Measurements from ENCODE around the gene GAL3ST1. TPM values are rescaled to one million over a fixed set of nuclear protein-coding genes. Genes with fewer than 3 reads are reported as not detected.
"Not testable (repeated sequence)": the region's sequence is repeated elsewhere in the genome, so short reads cannot be mapped to it uniquely, and the experiment has no call there.

GAL3ST1 gene
- total RNA-seq, 1 donor from 2014 or later, result 23.7 TPM

GRCh38 chr22:30562366-30562765 lies 12.1 kb downstream of the GAL3ST1 start:
- H3K9me3 Mint-ChIP-seq (ENCODE audit: low read depth), result no peaks in the 10 kb centered on the region
- TF ChIP-seq, protein P1, sequence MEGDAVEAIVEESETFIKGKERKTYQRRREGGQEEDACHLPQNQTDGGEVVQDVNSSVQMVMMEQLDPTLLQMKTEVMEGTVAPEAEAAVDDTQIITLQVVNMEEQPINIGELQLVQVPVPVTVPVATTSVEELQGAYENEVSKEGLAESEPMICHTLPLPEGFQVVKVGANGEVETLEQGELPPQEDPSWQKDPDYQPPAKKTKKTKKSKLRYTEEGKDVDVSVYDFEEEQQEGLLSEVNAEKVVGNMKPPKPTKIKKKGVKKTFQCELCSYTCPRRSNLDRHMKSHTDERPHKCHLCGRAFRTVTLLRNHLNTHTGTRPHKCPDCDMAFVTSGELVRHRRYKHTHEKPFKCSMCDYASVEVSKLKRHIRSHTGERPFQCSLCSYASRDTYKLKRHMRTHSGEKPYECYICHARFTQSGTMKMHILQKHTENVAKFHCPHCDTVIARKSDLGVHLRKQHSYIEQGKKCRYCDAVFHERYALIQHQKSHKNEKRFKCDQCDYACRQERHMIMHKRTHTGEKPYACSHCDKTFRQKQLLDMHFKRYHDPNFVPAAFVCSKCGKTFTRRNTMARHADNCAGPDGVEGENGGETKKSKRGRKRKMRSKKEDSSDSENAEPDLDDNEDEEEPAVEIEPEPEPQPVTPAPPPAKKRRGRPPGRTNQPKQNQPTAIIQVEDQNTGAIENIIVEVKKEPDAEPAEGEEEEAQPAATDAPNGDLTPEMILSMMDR (IDR thresholded peaks at IDR 0.05; ENCODE audit: unreplicated experiment), result no peak
- H3K4me3 Mint-ChIP-seq (ENCODE audit: low read depth), result no peak overlapping the region
- DNase-seq (ENCODE audit: low spot score, unreplicated experiment), result no peak
- peaks cover 1% of the 10 kb centered on the region for H3K36me3 Mint-ChIP-seq (ENCODE audit: insufficient read depth)
- peaks cover 13% of the 10 kb centered on the region for H3K4me1 Mint-ChIP-seq (ENCODE audit: low read depth)
- no peaks in the 10 kb centered on the region for H3K27me3 Mint-ChIP-seq
- H3K27ac Mint-ChIP-seq, result peak overlapping the region; percentile 59

DNA sequence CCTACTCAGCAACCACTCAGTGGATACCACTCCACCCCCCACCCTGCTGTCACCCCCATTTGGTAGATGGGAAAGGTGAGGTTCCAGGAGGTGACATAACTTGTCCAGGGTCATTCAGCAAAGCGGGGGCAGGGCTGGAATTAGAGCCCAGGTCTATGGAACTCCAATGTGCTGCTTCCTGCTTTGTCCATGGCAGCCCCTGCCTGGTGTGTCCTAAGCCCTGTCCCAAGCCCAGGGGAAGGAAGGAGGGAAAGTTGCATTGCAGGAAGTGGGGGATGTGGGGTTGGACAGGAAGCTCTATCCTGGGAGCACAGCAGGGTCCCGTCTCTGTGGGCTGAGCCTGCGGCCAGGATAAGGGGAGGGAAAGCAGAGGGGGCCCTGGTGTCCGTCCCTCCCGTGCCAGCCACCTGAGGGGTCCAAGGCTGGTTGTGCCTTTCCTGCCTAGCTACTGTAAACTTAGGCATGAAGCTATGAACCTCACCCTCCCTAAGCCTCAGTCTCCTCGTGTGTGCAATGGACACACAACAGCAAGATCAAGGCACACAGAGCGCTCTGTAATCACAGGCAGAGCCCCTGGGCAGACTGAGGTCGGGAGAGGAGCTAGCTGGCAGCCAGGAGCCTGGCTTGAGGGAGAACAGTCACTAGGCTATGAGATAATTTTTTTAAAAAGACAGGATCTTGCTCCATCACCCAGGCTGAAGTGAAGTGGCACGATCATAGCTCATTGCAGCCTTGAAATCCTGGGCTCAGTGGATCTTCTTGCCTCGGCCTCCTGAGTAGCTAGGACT lies 12.9 kb downstream of the GAL3ST1 start:
- H3K36me3 Mint-ChIP-seq (ENCODE audit: insufficient read depth), result peaks cover 1% of the 10 kb centered on the region
- H3K4me3 Mint-ChIP-seq (ENCODE audit: low read depth), result no peak overlapping the region
- H3K9me3 Mint-ChIP-seq (ENCODE audit: low read depth), result no peaks in the 10 kb centered on the region
- peaks cover 13% of the 10 kb centered on the region for H3K4me1 Mint-ChIP-seq (ENCODE audit: low read depth)
- H3K27me3 Mint-ChIP-seq, result no peaks in the 10 kb centered on the region
- no peak overlapping the region for H3K27ac Mint-ChIP-seq
- TF ChIP-seq, protein P1 (IDR thresholded peaks at IDR 0.05; ENCODE audit: unreplicated experiment), result no peak
- no peak for DNase-seq (ENCODE audit: low spot score, unreplicated experiment)

DNA sequence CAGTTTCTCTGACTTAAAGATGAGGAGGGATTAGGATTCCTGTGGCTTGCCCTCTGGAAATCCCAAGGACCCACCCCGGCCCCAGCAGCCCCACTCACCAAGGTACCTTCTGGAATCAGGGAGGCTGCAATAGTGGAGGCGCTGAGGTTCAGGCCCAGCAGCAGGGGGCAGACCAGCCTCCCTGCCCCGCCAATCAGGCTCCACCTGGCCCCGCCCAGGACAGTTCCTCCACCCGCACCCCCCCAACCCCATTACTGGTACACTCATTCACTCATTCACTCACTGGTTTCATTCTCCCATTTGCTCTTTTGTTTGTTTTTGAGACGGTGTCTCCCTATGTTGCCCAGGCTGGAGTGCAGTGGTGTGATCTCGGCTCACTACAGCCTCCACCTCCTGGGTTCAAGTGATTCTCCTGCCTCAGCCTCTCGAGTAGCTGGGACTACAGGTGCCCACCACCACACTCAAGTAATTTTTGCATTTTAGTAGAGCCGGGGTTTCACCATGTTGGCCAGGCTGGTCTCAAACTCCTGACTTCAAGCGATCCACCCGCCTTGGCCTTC lies 13.7 kb downstream of the GAL3ST1 start:
- H3K36me3 Mint-ChIP-seq (ENCODE audit: insufficient read depth); H3K4me3 Mint-ChIP-seq (ENCODE audit: low read depth); DNase-seq (ENCODE audit: low spot score, unreplicated experiment); H3K9me3 Mint-ChIP-seq (ENCODE audit: low read depth); H3K27me3 Mint-ChIP-seq; H3K27ac Mint-ChIP-seq: not testable (repeated sequence)
- peaks cover 11% of the 10 kb centered on the region for H3K4me1 Mint-ChIP-seq (ENCODE audit: low read depth)
- TF ChIP-seq, protein P1 (IDR thresholded peaks at IDR 0.05; ENCODE audit: unreplicated experiment), result peak; percentile 26

- DNase-seq (ENCODE audit: low spot score, unreplicated experiment), result no peak
- no peak overlapping the region for H3K4me3 Mint-ChIP-seq (ENCODE audit: low read depth)
- no peak overlapping the region for H3K27ac Mint-ChIP-seq
- H3K36me3 Mint-ChIP-seq (ENCODE audit: insufficient read depth), result peaks cover 10% of the 10 kb centered on the region
- peaks cover 11% of the 10 kb centered on the region for H3K4me1 Mint-ChIP-seq (ENCODE audit: low read depth)
- H3K27me3 Mint-ChIP-seq, result no peaks in the 10 kb centered on the region
- TF ChIP-seq, protein P1 (IDR thresholded peaks at IDR 0.05; ENCODE audit: unreplicated experiment), result no peak
- no peaks in the 10 kb centered on the region for H3K9me3 Mint-ChIP-seq (ENCODE audit: low read depth)
Measured at GRCh38 chr22:30559889-30560288, 14.6 kb downstream of the GAL3ST1 start.

DNA sequence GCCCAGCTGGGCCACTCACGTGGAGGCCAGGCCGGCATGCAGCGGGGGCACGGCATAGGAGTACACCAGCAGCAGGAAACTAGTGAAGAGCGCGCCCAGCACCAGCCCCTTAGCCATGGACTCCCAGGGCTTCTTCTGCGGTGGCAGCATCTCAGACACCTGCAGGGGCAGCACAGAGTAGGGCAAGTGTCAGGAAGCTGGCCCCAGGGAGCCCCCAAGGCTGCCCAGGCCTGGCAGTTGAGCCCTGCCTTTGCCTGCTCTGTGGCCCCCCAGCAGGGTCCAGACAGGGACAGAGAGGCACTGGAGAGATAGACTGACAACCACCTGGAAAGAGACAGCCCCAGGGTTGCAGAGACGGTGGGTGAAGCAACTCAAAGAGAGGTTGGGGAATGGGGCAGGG lies 17.2 kb downstream of the GAL3ST1 start:
- H3K9me3 Mint-ChIP-seq (ENCODE audit: low read depth), result no peaks in the 10 kb centered on the region
- no peak overlapping the region for H3K4me3 Mint-ChIP-seq (ENCODE audit: low read depth)
- DNase-seq (ENCODE audit: low spot score, unreplicated experiment), result no peak
- H3K4me1 Mint-ChIP-seq (ENCODE audit: low read depth), result peaks cover 11% of the 10 kb centered on the region
- no peaks in the 10 kb centered on the region for H3K27me3 Mint-ChIP-seq
- TF ChIP-seq, protein P1 (IDR thresholded peaks at IDR 0.05; ENCODE audit: unreplicated experiment), result no peak
- no peak overlapping the region for H3K27ac Mint-ChIP-seq
- H3K36me3 Mint-ChIP-seq (ENCODE audit: insufficient read depth), result peaks cover 13% of the 10 kb centered on the region
